ENCODE results near the gene OR4C5. TPM values are rescaled to one million over a fixed set of nuclear protein-coding genes. Genes with fewer than 3 reads are reported as not detected.
"Not testable (repeated sequence)": the region's sequence is repeated elsewhere in the genome, so short reads cannot be mapped to it uniquely, and the experiment has no call there.

OR4C5 gene
- total RNA-seq, 1 experiment from 2014 or later = not detected

DNA sequence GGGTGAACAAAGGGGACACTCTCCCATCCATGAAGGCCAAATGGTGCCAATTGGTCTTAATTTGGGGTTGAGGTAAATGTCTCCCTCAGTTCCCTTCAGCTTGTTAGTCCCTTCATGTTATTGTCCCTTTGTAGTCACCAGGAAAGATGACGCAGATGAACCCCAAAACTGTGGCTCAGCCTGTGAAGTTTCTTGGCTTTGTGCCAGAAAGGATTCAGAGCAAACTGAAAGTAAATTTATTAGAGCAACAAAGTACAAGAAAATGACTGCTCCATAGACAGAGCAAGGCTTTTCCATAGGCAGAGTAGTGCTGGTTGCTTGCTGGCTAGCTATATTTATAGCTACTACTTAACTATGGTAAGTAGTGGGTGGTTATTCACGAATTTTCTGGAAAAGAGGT is 24.8 kb downstream of the OR4C5 start:
- Histone ChIP-seq H3K36me3 (ENCODE audit: insufficient read depth, low read length, poor library complexity, severe bottlenecking) (no peaks in the 10 kb centered on the region), H3K4me3 (ENCODE audit: low read depth, low read length, poor library complexity, severe bottlenecking) (no peak overlapping the region), H3K27me3 (replicated peaks; ENCODE audit: insufficient read depth, low read depth, low read length, poor library complexity) (no peaks in the 10 kb centered on the region), H3K4me1 (ENCODE audit: insufficient read depth, low read length, poor library complexity, severe bottlenecking) (no peaks in the 10 kb centered on the region), H3K9me3 (ENCODE audit: low read depth, low read length, poor library complexity, severe bottlenecking) (peaks cover 7% of the 10 kb centered on the region), H3K27ac (ENCODE audit: low read depth, low read length, poor library complexity, severe bottlenecking) (no peak overlapping the region)
- ChIA-PET CTCF (no interaction called here), POLR2A (ENCODE audit: low non-redundant PET) (no interaction called here)
- intact Hi-C loops (cut with micrococcal nuclease; ENCODE audit: unreplicated experiment) = no loop called here
- TF ChIP-seq EZH2 (IDR thresholded peaks at IDR 0.05; ENCODE audit: borderline replicate concordance, low read depth, low read length, poor library complexity, severe bottlenecking) = no peak
- TF ChIP-seq, protein P1, sequence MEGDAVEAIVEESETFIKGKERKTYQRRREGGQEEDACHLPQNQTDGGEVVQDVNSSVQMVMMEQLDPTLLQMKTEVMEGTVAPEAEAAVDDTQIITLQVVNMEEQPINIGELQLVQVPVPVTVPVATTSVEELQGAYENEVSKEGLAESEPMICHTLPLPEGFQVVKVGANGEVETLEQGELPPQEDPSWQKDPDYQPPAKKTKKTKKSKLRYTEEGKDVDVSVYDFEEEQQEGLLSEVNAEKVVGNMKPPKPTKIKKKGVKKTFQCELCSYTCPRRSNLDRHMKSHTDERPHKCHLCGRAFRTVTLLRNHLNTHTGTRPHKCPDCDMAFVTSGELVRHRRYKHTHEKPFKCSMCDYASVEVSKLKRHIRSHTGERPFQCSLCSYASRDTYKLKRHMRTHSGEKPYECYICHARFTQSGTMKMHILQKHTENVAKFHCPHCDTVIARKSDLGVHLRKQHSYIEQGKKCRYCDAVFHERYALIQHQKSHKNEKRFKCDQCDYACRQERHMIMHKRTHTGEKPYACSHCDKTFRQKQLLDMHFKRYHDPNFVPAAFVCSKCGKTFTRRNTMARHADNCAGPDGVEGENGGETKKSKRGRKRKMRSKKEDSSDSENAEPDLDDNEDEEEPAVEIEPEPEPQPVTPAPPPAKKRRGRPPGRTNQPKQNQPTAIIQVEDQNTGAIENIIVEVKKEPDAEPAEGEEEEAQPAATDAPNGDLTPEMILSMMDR (conservative IDR thresholded peaks at IDR 0.05; ENCODE audit: low read depth, low read length) = no peak
- DNase-seq (ENCODE audit: low spot score) = no peak
- no TSS peak for BruUV-seq (replicated peaks)

DNA sequence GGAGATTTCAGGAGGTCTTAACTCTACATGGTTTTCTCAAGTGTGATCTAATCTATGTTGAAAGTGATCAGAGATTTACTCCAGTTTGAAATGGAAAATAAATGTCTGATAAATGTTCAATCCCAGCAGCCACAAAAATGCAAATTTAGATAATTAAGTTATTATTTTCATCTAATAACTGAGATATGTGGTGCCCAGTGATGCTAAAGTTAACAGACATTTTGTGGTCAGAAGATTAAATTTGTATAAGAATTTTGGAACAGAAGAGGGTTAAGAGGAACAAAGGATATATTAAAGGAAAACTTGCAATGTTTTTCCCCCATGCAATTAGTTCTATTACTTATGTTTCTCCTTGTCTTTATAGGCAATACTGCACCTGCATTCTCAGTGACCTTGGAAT is 41.6 kb downstream of the OR4C5 start, which contains the start of gene OR4C3:
TSS of gene OR4C3 (plus strand) at position 301 of the 400 bp plus-strand sequence. CDS start 102 bp downstream, outside the sequence.
- H3K27ac ChIP-seq (ENCODE audit: low read depth, low read length, poor library complexity, severe bottlenecking); H3K27me3 ChIP-seq (replicated peaks; ENCODE audit: insufficient read depth, low read depth, low read length, poor library complexity); H3K36me3 ChIP-seq (ENCODE audit: insufficient read depth, low read length, poor library complexity, severe bottlenecking); H3K4me1 ChIP-seq (ENCODE audit: insufficient read depth, low read length, poor library complexity, severe bottlenecking); H3K9me3 ChIP-seq (ENCODE audit: low read depth, low read length, poor library complexity, severe bottlenecking); BruUV-seq (replicated peaks); H3K4me3 ChIP-seq (ENCODE audit: low read depth, low read length, poor library complexity, severe bottlenecking); DNase-seq (ENCODE audit: low spot score); POLR2A ChIA-PET (ENCODE audit: low non-redundant PET); CTCF ChIA-PET; intact Hi-C loops (cut with micrococcal nuclease; ENCODE audit: unreplicated experiment): not testable (repeated sequence)

DNA sequence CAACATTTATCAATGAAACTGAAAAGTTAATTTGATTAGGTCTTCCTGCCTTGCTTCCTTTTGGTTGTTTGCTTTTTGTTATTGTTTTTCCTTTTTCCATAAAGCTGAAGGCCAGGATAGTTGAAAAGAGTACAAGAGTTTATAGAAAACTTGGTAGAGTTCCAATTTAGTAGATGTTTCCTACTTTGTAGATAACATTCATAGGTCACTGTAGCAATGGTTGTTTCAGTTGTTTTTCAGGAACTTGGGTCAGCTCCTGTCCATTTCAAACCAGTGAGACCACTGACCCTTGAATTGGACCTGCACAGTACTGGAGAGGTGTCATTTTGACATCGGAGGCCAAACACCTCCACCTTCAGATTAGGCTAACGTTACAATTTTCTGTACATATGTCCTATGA is 46.5 kb downstream of the OR4C5 start:
- H3K27ac ChIP-seq (ENCODE audit: low read depth, low read length, poor library complexity, severe bottlenecking); CTCF ChIA-PET; POLR2A ChIA-PET (ENCODE audit: low non-redundant PET); H3K36me3 ChIP-seq (ENCODE audit: insufficient read depth, low read length, poor library complexity, severe bottlenecking); DNase-seq (ENCODE audit: low spot score); H3K4me3 ChIP-seq (ENCODE audit: low read depth, low read length, poor library complexity, severe bottlenecking); BruUV-seq (replicated peaks); H3K9me3 ChIP-seq (ENCODE audit: low read depth, low read length, poor library complexity, severe bottlenecking); H3K4me1 ChIP-seq (ENCODE audit: insufficient read depth, low read length, poor library complexity, severe bottlenecking); intact Hi-C loops (cut with micrococcal nuclease; ENCODE audit: unreplicated experiment): not testable (repeated sequence)
- peaks cover 12% of the 10 kb centered on the region for H3K27me3 ChIP-seq (replicated peaks; ENCODE audit: insufficient read depth, low read depth, low read length, poor library complexity)

Other genes with a start within 250 kb of the OR4C5 start
- gene OR4B1, start 149.7 kb downstream of the OR4C5 start, total RNA-seq (2021) = not detected in 2 replicates
- not detected in 2 replicates for gene OR4X2, start 121.4 kb downstream of the OR4C5 start, total RNA-seq (2021)
- gene OR4X1, start 102.6 kb downstream of the OR4C5 start, total RNA-seq (2021) = not detected in 2 replicates
- not detected in 2 replicates for gene OR4S1, start 60.2 kb downstream of the OR4C5 start, total RNA-seq (2021)
- not detected in 2 replicates for gene OR4C3, start 41.5 kb downstream of the OR4C5 start, total RNA-seq (2021)
- gene OR4A47, start 122.3 kb upstream of the OR4C5 start, total RNA-seq (2021) = not detected in 2 replicates

Measured in A673 (cell line).